ENCODE data around the gene CPM. TPM values are rescaled to one million over a fixed set of nuclear protein-coding genes. Genes with fewer than 3 reads are reported as not detected.

CPM gene
- total and polyA plus RNA-seq, 5 experiments from 2014 or later = 0.47 to 0.81 (median 0.81) TPM; not detected in 2

GRCh38 chr12:68880660-68881325 lies 52.2 kb downstream of the CPM start:
- ATAC-seq = no peak
- Mint-ChIP-seq H3K27me3 (peaks cover 0 to 6% (median 1%) of the 10 kb centered on the region in 5 donors), H3K36me3 (peaks cover 0 to 11% (median 0%) of the 10 kb centered on the region in 3 donors), H3K4me3 (no peak overlapping the region), H3K9me3 (peaks cover 0 to 8% (median 3%) of the 10 kb centered on the region in 9 donors), H3K4me1 (no peaks in the 10 kb centered on the region), H3K27ac (no peak overlapping the region)
- POLR2A ChIA-PET = no interaction called here
- DNase-seq = no peak

DNA sequence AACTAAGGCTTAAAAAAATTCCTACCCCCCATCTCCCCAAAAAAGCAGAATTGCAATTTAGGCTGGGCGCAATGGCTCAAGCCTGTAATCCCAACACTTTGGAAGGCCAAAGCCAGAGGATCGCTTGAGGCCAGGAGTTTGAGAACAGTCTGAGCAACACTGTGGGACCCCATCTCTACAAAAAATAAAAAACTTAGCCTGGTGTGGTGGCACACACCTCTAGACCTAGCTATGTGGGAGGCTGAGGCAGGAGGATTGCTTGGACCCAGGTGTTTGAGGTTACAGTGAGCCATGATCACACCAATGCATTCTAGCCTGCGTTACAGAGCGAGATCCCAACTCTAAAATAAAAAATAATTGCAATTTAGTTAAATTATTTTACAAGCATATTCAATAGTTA lies 54.1 kb downstream of the CPM start:
- DNase-seq (no peak), ATAC-seq (no peak)
- Mint-ChIP-seq H3K36me3 (peaks cover 0 to 11% (median 2%) of the 10 kb centered on the region in 3 donors), H3K27ac (no peak overlapping the region), H3K27me3 (peaks cover 0 to 1% (median 0%) of the 10 kb centered on the region in 5 donors), H3K4me3 (no peak overlapping the region), H3K4me1 (no peaks in the 10 kb centered on the region), H3K9me3 (peaks cover 0 to 8% (median 3%) of the 10 kb centered on the region in 9 donors)
- POLR2A ChIA-PET = no interaction called here

- DNase-seq = no peak
- no peaks in the 10 kb centered on the region for H3K4me1 Mint-ChIP-seq
- H3K27ac Mint-ChIP-seq = no peak overlapping the region
- ATAC-seq = no peak
- H3K36me3 Mint-ChIP-seq = peaks cover 0 to 11% (median 2%) of the 10 kb centered on the region in 3 donors
- peaks cover 0 to 1% (median 0%) of the 10 kb centered on the region in 5 donors for H3K27me3 Mint-ChIP-seq
- H3K4me3 Mint-ChIP-seq = no peak overlapping the region
- POLR2A ChIA-PET = no interaction called here
- H3K9me3 Mint-ChIP-seq = peaks cover 0 to 8% (median 3%) of the 10 kb centered on the region in 9 donors
Observed at GRCh38 chr12:68878283-68878682, 54.7 kb downstream of the CPM start.

GRCh38 chr12:68877583-68877982 lies 55.4 kb downstream of the CPM start:
- ATAC-seq = no peak
- H3K4me3 Mint-ChIP-seq = no peak overlapping the region
- H3K27me3 Mint-ChIP-seq = peaks cover 0 to 1% (median 0%) of the 10 kb centered on the region in 5 donors
- H3K36me3 Mint-ChIP-seq = peaks cover 0 to 11% (median 2%) of the 10 kb centered on the region in 3 donors
- no peak for DNase-seq
- peaks cover 0 to 8% (median 3%) of the 10 kb centered on the region in 9 donors for H3K9me3 Mint-ChIP-seq
- no peaks in the 10 kb centered on the region for H3K4me1 Mint-ChIP-seq
- POLR2A ChIA-PET = no interaction called here
- H3K27ac Mint-ChIP-seq = no peak overlapping the region

DNA sequence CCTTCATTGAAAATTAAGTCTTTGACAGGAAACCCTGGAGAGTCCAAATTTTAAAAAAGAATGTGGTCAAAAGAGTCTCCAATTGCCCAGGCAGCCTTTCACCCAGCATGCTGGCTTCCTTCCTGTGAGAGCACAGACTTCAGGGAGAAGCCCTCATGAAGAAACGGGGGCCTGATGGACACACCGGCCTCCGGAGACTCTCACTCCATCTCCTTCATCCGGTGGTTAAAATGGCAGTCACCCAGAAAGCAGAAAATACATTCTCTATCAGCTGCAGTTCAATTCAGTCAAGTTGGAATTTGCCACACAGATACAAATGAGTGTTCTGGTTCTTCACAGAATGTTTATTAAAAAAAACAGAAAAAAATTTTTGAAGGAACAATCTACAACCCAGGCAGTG lies 56.5 kb downstream of the CPM start:
- Mint-ChIP-seq H3K27ac (peak overlapping the region in 1 of 10 donors; percentile 0), H3K4me1 (no peaks in the 10 kb centered on the region), H3K27me3 (peaks cover 0 to 4% (median 0%) of the 10 kb centered on the region in 5 donors), H3K4me3 (no peak overlapping the region), H3K9me3 (peaks cover 0 to 8% (median 3%) of the 10 kb centered on the region in 9 donors), H3K36me3 (peaks cover 0 to 11% (median 2%) of the 10 kb centered on the region in 3 donors)
- DNase-seq (no peak), ATAC-seq (no peak)
- POLR2A ChIA-PET = no interaction called here

- POLR2A ChIA-PET = no interaction called here
Observed at GRCh38 chr12:68873316-68873715, 59.7 kb downstream of the CPM start.

DNA sequence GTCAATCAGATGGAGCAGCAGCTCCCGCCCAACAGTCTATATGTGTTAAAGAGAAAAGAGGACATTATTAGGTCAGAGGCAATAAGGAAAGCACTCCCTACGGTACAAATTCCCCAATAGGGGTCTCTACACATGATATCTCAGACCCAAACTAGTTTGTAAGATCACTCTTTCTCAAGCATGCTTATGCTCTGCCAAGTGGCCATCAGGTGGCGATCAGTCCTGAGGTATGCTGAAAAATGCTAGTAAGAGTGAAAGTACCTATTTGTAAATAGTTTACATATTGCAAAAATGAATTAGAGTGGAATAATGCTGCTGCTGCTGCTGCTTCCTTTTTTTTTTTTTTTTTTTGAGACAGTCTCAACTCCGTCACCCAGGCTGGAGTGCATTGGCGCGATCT lies 61.0 kb downstream of the CPM start:
- no peaks in the 10 kb centered on the region for H3K4me1 Mint-ChIP-seq
- ATAC-seq (no peak), DNase-seq (no peak)
- POLR2A ChIA-PET = interaction anchor here (0.5 kb wide), 1 partner anchor 19 kb away, joined by 3 read pairs; no protein-coding TSS in a partner anchor
- H3K27ac Mint-ChIP-seq = no peak overlapping the region
- no peaks in the 10 kb centered on the region for H3K9me3 Mint-ChIP-seq
- no peak overlapping the region for H3K4me3 Mint-ChIP-seq
- H3K36me3 Mint-ChIP-seq = peaks cover 0 to 3% (median 2%) of the 10 kb centered on the region in 3 donors
- peaks cover 0 to 11% (median 4%) of the 10 kb centered on the region in 5 donors for H3K27me3 Mint-ChIP-seq

More at GRCh38 chr12:68873316-68873715, 59.7 kb downstream of the CPM start:
- peaks cover 0 to 11% (median 5%) of the 10 kb centered on the region in 5 donors for H3K27me3 Mint-ChIP-seq
- DNase-seq (no peak), ATAC-seq (no peak)
- peaks cover 0 to 1% (median 0%) of the 10 kb centered on the region in 9 donors for H3K9me3 Mint-ChIP-seq
- no peak overlapping the region for H3K4me3 Mint-ChIP-seq
- H3K36me3 Mint-ChIP-seq = peaks cover 0 to 6% (median 2%) of the 10 kb centered on the region in 3 donors
- no peaks in the 10 kb centered on the region for H3K4me1 Mint-ChIP-seq
- H3K27ac Mint-ChIP-seq = no peak overlapping the region

GRCh38 chr12:68871396-68871795 lies 61.6 kb downstream of the CPM start:
- no peak for ATAC-seq
- Mint-ChIP-seq H3K36me3 (peaks cover 0 to 2% (median 0%) of the 10 kb centered on the region in 3 donors), H3K9me3 (no peaks in the 10 kb centered on the region), H3K4me1 (no peaks in the 10 kb centered on the region), H3K4me3 (no peak overlapping the region), H3K27me3 (peaks cover 0 to 11% (median 4%) of the 10 kb centered on the region in 5 donors), H3K27ac (peak overlapping the region in 1 of 10 donors; percentile 53)
- DNase-seq = no peak
- POLR2A ChIA-PET = no interaction called here

DNA sequence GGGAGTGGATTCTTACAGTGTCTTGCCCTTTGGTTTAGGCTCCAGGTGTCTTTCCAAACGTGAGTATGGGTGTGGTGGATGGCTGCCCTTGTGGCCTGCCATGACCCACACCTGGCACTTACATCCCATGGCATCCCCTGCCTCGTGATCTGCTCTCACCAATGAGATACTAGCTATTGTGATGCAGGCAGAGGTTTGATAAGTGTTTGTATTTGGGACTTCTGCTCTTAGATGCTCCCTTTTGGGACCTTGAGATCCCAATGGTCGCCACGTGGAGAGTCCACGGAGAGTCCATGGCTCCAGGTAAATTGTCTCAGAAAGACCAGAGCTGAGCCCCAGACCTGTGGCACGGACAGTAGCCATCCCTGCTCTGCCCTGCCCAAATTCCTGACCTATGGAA lies 62.5 kb downstream of the CPM start:
- no peak for DNase-seq
- POLR2A ChIA-PET = interaction anchor here (0.6 kb wide), 1 partner anchor 383 kb away, joined by 5 read pairs; no protein-coding TSS in a partner anchor
- Mint-ChIP-seq H3K4me1 (no peaks in the 10 kb centered on the region), H3K9me3 (no peaks in the 10 kb centered on the region), H3K27me3 (peaks cover 0 to 11% (median 4%) of the 10 kb centered on the region in 5 donors), H3K27ac (peak overlapping the region in 1 of 10 donors; percentile 11), H3K4me3 (no peak overlapping the region), H3K36me3 (peaks cover 0 to 2% (median 0%) of the 10 kb centered on the region in 3 donors)
- ATAC-seq = no peak

GRCh38 chr12:68870011-68870410 lies 63.0 kb downstream of the CPM start:
- no peaks in the 10 kb centered on the region for H3K4me1 Mint-ChIP-seq
- no peak for DNase-seq
- peaks cover 0 to 2% (median 0%) of the 10 kb centered on the region in 3 donors for H3K36me3 Mint-ChIP-seq
- POLR2A ChIA-PET = no interaction called here
- H3K27me3 Mint-ChIP-seq = peaks cover 0 to 11% (median 4%) of the 10 kb centered on the region in 5 donors
- no peaks in the 10 kb centered on the region for H3K9me3 Mint-ChIP-seq
- no peak for ATAC-seq
- no peak overlapping the region for H3K27ac Mint-ChIP-seq
- H3K4me3 Mint-ChIP-seq = no peak overlapping the region

DNA sequence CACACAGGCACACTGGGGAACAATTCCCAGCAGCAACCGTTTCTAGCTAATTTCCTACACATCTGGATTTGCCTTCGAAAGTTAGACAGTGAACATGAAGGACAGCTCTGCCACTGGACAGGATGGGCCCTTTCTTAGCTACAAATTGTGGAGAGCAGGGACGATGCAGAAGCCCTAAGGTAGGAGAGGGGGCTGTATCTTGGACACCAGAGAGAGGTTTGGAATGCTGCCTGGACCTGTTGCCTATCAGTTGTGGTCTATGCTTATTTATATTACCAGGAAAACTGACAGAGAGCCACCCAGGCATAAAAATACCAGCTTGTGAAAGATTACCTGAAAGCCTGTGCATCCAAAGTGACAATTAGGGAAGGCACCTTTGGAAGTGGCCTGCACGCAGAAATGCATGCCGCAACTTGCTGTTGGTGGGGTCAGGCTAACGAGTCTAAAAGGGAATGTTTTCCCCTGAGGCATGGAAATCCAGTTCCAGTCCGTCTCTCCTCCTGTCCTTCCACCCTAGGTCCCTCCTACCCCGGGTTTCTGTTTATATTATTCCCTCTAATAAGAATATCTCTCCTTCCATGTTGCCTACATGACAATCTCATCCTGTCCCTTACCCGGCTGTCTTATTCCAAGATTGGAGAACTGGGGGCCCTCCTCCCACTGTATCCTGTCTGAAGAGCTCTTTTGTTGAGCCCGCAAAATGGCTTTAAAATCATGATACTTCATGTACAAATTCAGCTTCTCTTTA lies 64.8 kb downstream of the CPM start:
- H3K27ac Mint-ChIP-seq = no peak overlapping the region
- no peak overlapping the region for H3K4me3 Mint-ChIP-seq
- POLR2A ChIA-PET = no interaction called here
- no peak for ATAC-seq
- no peak for DNase-seq
- H3K27me3 Mint-ChIP-seq = peaks cover 0 to 11% (median 5%) of the 10 kb centered on the region in 5 donors
- H3K9me3 Mint-ChIP-seq = no peaks in the 10 kb centered on the region
- H3K36me3 Mint-ChIP-seq = no peaks in the 10 kb centered on the region
- H3K4me1 Mint-ChIP-seq = no peaks in the 10 kb centered on the region

DNA sequence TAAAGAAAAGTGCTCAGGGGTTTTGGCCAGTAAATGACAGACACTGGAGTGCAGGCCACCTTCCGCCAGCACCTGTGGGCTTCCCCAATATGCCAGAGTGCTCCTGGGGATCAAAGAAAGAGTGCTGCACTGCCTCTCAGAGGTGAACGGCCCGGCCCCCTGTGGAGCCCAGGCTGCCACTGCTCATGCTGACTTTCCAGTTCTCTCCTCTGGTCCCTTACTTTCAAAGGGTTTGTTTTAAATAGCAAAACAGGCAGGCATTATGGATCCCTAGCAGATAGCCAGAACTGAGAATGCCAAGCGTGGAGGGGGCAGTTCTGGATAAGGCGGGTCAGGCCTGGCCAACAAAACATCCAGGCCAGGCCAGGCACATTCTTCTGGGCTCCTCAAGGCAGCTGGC lies 65.4 kb downstream of the CPM start:
- Mint-ChIP-seq H3K4me1 (no peaks in the 10 kb centered on the region), H3K36me3 (no peaks in the 10 kb centered on the region), H3K27ac (no peak overlapping the region), H3K9me3 (no peaks in the 10 kb centered on the region), H3K4me3 (no peak overlapping the region), H3K27me3 (peaks cover 0 to 11% (median 5%) of the 10 kb centered on the region in 5 donors)
- ATAC-seq = no peak
- POLR2A ChIA-PET = no interaction called here
- DNase-seq = no peak

DNA sequence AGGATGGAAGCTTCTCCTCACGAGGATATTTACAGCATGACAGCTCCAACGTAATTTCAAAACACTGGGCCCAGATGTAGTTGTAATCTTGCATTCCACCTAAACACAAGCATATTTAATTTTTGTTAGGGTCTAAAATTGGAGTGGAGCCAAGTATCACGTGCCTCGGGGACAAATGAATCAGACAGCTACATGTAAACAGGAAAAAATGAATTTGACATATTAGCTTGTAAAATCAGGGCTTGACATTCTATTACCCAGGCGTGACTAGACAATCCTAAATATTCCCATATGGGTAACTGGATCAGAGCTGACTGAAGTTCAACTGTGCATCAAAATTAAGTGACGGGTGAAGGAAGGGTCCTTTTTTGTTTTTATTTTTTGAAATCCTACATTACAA lies 66.0 kb downstream of the CPM start:
- no peak overlapping the region for H3K4me3 Mint-ChIP-seq
- DNase-seq = no peak
- H3K27me3 Mint-ChIP-seq = peaks cover 0 to 11% (median 5%) of the 10 kb centered on the region in 5 donors
- POLR2A ChIA-PET = no interaction called here
- no peaks in the 10 kb centered on the region for H3K4me1 Mint-ChIP-seq
- ATAC-seq = no peak
- no peak overlapping the region for H3K27ac Mint-ChIP-seq
- no peaks in the 10 kb centered on the region for H3K36me3 Mint-ChIP-seq
- H3K9me3 Mint-ChIP-seq = no peaks in the 10 kb centered on the region
